Urinary bladder (tissue), 4 donors: ENCODE data around the gene TGM6. TPM values are rescaled to one million over a fixed set of nuclear protein-coding genes. Genes with fewer than 3 reads are reported as not detected.

Experiments
- DNase-seq: peaks from one replicate; pipeline ENCODE4 v3.0.0-alpha.2; 2015; ENCODE audit errors: extremely low spot score
- H3K27ac ChIP-seq: one replicate; pipeline ENCODE4 v1.5.1; 2013; ENCODE audit warnings: low read depth, mild to moderate bottlenecking, moderate library complexity
- H3K36me3 ChIP-seq: one replicate; pipeline ENCODE4 v1.6.1; 2013; ENCODE audit warnings: mild to moderate bottlenecking, moderate library complexity; ENCODE audit not compliant: insufficient read depth
- H3K4me1 ChIP-seq: one replicate; pipeline ENCODE4 v1.6.1; 2013; ENCODE audit warnings: mild to moderate bottlenecking, moderate library complexity; ENCODE audit not compliant: insufficient read depth
- H3K4me3 ChIP-seq: one replicate; pipeline ENCODE4 v1.5.1; 2013; ENCODE audit warnings: low read depth, low read length
- WGBS: extraction: QIAGEN DNeasy Blood & Tissue Kit; methylation state at CpG from one replicate; pipeline ENCODE4 v1.1.7; 2013; 5-methylcytosine and 5-hydroxymethylcytosine counted together
- polyA plus RNA-seq: library from polyadenylated mRNA; stranded (reverse); fragments of 200-250 nt; gene quantifications from one replicate; pipeline ENCODE4 v1.2.3, GENCODE V29; 2013
- total RNA-seq: library from RNA; depleted of rRNA; stranded (reverse); fragments of >200 nt; gene quantifications from one replicate; pipeline ENCODE4 v1.2.3, GENCODE V29; 2014
- donor health status: healthy with polysubstance abuse.
- donor health status: healthy.

The TGM6 gene
- total and polyA plus RNA-seq, 2 donors, result not detected

- Histone ChIP-seq H3K4me3 (no peak overlapping the region), H3K36me3 (no peaks in the 10 kb centered on the region), H3K27ac (no peak overlapping the region), H3K4me1 (no peaks in the 10 kb centered on the region)
- WGBS, result 74% methylated on average over 5 of the region's 5 CpGs
- DNase-seq, result no peak
These were observed 32.4 kb upstream of the TGM6 start for GRCh38 chr20:2348336-2348735.

GRCh38 chr20:2349801-2350200, 30.9 kb upstream of the TGM6 start:
- 67% methylated on average over 4 of the region's 4 CpGs for WGBS
- no peak overlapping the region for H3K4me3 ChIP-seq
- DNase-seq, result no peak
- H3K27ac ChIP-seq, result no peak overlapping the region
- H3K4me1 ChIP-seq, result no peaks in the 10 kb centered on the region
- H3K36me3 ChIP-seq, result no peaks in the 10 kb centered on the region

- no peaks in the 10 kb centered on the region for H3K36me3 ChIP-seq
- 67% methylated on average over 5 of the region's 5 CpGs for WGBS
- H3K4me3 ChIP-seq, result no peak overlapping the region
- H3K27ac ChIP-seq, result no peak overlapping the region
- H3K4me1 ChIP-seq, result no peaks in the 10 kb centered on the region
- DNase-seq, result no peak
These were observed 30.1 kb upstream of the TGM6 start for GRCh38 chr20:2350606-2351005.

GRCh38 chr20:2353231-2353630, 27.5 kb upstream of the TGM6 start:
- Histone ChIP-seq H3K36me3 (no peaks in the 10 kb centered on the region), H3K27ac (no peak overlapping the region), H3K4me1 (no peaks in the 10 kb centered on the region), H3K4me3 (no peak overlapping the region)
- no peak for DNase-seq
- 44% methylated on average over 3 of the region's 3 CpGs for WGBS

GRCh38 chr20:2357114-2357513, 23.6 kb upstream of the TGM6 start:
- H3K36me3 ChIP-seq, result no peaks in the 10 kb centered on the region
- H3K4me3 ChIP-seq, result no peak overlapping the region
- no peaks in the 10 kb centered on the region for H3K4me1 ChIP-seq
- no peak for DNase-seq
- no peak overlapping the region for H3K27ac ChIP-seq
- WGBS, result 74% methylated on average over 2 of the region's 2 CpGs

- H3K4me1 ChIP-seq, result no peaks in the 10 kb centered on the region
- 86% methylated on average over 3 of the region's 3 CpGs for WGBS
- H3K4me3 ChIP-seq, result no peak overlapping the region
- no peaks in the 10 kb centered on the region for H3K36me3 ChIP-seq
- H3K27ac ChIP-seq, result no peak overlapping the region
- no peak for DNase-seq
These were observed 22.7 kb upstream of the TGM6 start for GRCh38 chr20:2358006-2358405.

- no peak overlapping the region for H3K4me3 ChIP-seq
- no peak for DNase-seq
- H3K4me1 ChIP-seq, result no peaks in the 10 kb centered on the region
- no peak overlapping the region for H3K27ac ChIP-seq
- no peaks in the 10 kb centered on the region for H3K36me3 ChIP-seq
These were observed 19.6 kb upstream of the TGM6 start for GRCh38 chr20:2361035-2361593.

GRCh38 chr20:2363187-2363586, 17.5 kb upstream of the TGM6 start:
- DNase-seq, result no peak
- H3K36me3 ChIP-seq, result no peaks in the 10 kb centered on the region
- 77% methylated on average over 2 of the region's 2 CpGs for WGBS
- H3K4me3 ChIP-seq, result no peak overlapping the region
- H3K27ac ChIP-seq, result no peak overlapping the region
- no peaks in the 10 kb centered on the region for H3K4me1 ChIP-seq

GRCh38 chr20:2363587-2363986, 17.1 kb upstream of the TGM6 start:
- 24% methylated on average over 1 of the region's 1 CpG for WGBS
- no peak for DNase-seq

GRCh38 chr20:2364044-2364443, 16.7 kb upstream of the TGM6 start:
- Histone ChIP-seq H3K36me3 (no peaks in the 10 kb centered on the region), H3K4me3 (no peak overlapping the region), H3K4me1 (no peaks in the 10 kb centered on the region), H3K27ac (no peak overlapping the region)
- 69% methylated on average over 4 of the region's 4 CpGs for WGBS
- DNase-seq, result no peak

More at GRCh38 chr20:2363587-2363986, 17.1 kb upstream of the TGM6 start:
- H3K4me1 ChIP-seq, result no peaks in the 10 kb centered on the region
- H3K4me3 ChIP-seq, result no peak overlapping the region
- H3K27ac ChIP-seq, result no peak overlapping the region
- no peaks in the 10 kb centered on the region for H3K36me3 ChIP-seq

GRCh38 chr20:2365091-2365490, 15.6 kb upstream of the TGM6 start:
- DNase-seq, result no peak
- WGBS, result 95% methylated on average over 2 of the region's 2 CpGs
- no peaks in the 10 kb centered on the region for H3K36me3 ChIP-seq
- no peak overlapping the region for H3K4me3 ChIP-seq
- no peaks in the 10 kb centered on the region for H3K4me1 ChIP-seq
- no peak overlapping the region for H3K27ac ChIP-seq

- Histone ChIP-seq H3K27ac (no peak overlapping the region), H3K4me1 (no peaks in the 10 kb centered on the region), H3K4me3 (no peak overlapping the region), H3K36me3 (no peaks in the 10 kb centered on the region)
- no peak for DNase-seq
- WGBS, result 81% methylated on average over 3 of the region's 3 CpGs
These were observed 15.0 kb upstream of the TGM6 start for GRCh38 chr20:2365666-2366065.

GRCh38 chr20:2368621-2369020, 12.1 kb upstream of the TGM6 start:
- H3K27ac ChIP-seq, result no peak overlapping the region
- DNase-seq, result no peak
- no peaks in the 10 kb centered on the region for H3K4me1 ChIP-seq
- no peak overlapping the region for H3K4me3 ChIP-seq
- no peaks in the 10 kb centered on the region for H3K36me3 ChIP-seq
- WGBS, result 51% methylated on average over 1 of the region's 1 CpG

GRCh38 chr20:2373098-2373497, 7.6 kb upstream of the TGM6 start:
- DNase-seq, result no peak
- Histone ChIP-seq H3K4me1 (no peaks in the 10 kb centered on the region), H3K27ac (no peak overlapping the region), H3K4me3 (no peak overlapping the region), H3K36me3 (no peaks in the 10 kb centered on the region)
